GM12801 (cell line): ENCODE results near the gene ZCCHC2.

Experiments used
- TF ChIP-seq, protein P1 (sequence below): IDR thresholded peaks from one replicate; pipeline ENCODE4 v1.5.1; 2011; ENCODE audit warnings: control low read depth; ENCODE audit not compliant: insufficient read length; ENCODE audit errors: extremely low read depth

ZCCHC2 gene

DNA sequence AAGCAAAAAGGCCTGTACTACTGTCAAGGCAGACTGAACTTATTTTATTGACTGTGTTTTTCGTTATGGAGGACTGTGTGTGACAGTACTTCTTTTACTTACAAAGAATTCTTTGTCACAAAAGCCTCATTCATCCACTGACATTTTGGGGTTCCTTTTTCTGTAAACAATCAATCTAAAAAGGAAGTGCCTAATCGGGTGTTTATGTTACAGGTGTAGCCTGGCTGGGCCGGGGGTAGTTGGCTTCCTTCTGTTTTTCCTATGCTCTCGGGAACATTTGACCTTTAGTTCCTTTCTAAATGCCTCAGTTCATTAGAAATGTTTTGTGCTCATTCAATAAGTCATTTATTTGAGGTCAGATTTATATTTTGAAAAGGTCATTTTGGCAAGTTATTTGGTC, 8.3 kb downstream of the ZCCHC2 start:
- TF ChIP-seq, protein P1, sequence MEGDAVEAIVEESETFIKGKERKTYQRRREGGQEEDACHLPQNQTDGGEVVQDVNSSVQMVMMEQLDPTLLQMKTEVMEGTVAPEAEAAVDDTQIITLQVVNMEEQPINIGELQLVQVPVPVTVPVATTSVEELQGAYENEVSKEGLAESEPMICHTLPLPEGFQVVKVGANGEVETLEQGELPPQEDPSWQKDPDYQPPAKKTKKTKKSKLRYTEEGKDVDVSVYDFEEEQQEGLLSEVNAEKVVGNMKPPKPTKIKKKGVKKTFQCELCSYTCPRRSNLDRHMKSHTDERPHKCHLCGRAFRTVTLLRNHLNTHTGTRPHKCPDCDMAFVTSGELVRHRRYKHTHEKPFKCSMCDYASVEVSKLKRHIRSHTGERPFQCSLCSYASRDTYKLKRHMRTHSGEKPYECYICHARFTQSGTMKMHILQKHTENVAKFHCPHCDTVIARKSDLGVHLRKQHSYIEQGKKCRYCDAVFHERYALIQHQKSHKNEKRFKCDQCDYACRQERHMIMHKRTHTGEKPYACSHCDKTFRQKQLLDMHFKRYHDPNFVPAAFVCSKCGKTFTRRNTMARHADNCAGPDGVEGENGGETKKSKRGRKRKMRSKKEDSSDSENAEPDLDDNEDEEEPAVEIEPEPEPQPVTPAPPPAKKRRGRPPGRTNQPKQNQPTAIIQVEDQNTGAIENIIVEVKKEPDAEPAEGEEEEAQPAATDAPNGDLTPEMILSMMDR, result no peak

DNA sequence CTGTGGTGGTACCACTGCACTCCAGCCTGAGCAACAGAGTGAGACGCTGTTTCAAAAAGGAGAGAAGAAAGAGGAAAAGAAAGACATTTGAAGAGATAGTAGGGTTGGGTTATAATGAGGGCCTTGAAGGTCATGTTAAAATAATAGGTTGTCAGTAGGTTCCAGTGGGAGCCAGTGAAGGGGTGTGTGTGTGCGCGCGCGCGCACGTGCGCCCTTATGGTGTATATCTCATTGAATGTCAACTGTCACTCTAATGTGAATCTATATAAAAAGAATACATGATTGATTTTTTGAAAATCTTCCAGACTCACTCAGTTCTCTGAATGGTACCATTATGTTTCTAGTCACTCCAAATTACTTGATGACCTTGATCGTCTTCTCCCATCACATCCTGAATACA, 9.1 kb downstream of the ZCCHC2 start:
- TF ChIP-seq, protein P1, result no peak

DNA sequence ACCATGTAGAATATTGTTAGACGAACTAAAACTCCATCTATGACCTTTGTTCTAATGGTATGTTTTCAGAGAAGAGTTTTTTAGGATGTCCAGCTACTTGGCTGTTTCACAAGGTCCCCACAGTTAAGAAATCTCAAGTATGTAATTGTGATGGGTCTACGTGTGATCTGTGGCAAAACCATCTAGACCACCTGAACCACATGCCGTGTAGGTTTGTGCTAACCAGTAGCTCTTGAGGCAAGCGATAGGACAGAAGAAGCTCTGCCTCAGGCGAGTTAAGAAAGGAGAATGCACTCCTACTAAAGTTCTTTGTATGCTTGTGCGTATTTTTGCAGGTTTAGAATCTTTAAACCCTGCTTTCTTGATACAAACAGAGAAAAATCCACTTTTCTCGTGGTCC, 13.2 kb downstream of the ZCCHC2 start:
- TF ChIP-seq, protein P1, result no peak

DNA sequence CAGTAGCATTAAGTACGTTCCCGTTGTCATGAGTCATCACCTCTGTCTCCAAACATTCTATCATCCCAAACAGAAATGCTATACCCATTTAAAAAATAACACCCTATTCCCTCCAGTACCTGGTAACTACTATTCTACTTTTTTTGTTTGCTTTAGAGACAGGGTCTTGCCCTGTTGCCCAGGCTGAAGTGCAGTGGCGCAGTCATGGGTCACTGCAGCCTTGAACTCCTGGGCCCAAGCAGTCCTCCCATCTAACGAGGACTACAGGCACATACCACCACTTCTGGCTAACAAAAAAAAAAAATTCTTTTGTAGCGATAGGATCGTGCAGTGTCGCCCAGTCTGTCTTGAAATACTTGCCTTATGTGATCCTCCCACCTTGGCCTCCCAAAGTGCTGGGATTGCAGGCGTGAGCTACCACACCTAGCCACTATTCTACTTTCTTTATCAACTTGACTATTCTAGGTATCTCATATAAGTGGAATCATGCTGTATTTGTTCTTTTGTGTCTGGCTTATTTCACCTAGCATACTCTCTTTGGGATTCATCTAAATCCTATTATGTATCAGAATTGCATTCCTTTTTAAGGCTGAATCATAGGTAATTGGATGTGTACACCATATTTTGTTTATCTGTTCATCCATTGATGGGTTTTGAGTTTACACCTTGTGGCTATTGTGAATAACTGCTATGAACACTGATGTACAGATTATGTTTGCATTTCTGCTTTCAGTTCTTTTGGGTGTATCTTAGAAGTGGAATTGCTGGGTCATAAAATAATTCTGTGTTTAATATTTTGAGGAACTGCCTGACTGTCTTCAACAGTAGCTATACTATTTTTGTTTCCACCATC, 14.4 kb downstream of the ZCCHC2 start:
- TF ChIP-seq, protein P1, result no peak

DNA sequence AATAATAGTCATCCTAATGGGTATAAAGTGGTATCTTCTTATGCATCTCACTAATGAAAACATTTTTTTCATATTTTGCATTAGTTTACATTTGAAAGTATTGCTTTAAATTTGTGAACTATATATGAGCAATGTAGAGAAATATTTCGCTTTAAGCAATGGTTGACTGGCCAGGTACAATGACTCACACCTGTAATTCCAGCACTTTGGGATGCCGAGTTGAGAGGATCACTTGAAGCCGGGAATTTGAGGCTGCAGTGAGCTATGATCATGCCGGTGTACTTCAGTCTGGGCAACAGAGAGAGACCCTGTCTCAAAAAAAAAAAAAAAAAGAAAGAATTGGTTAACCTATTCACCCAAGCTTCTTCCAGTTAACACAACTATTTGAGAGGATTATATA, 15.1 kb downstream of the ZCCHC2 start:
- TF ChIP-seq, protein P1, result no peak

DNA sequence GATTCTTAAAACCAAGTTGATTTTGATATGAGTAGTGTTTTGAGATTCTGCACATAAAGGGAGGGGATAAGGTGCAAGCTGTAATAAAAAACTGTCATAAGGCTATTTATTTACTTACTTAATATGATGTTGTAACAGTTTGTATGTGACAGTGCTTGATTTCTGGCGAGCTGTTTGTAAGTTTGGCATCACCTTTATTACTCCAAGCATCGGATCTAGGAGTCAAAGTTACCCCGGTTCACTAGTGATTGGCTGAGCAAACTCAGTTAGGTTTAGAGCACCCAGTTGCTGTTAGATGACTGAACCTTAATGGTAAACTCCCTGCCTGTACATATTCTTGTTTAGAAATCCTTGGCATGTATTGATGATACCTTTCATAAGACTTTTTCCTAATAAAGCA, 16.1 kb downstream of the ZCCHC2 start:
- TF ChIP-seq, protein P1, result no peak

DNA sequence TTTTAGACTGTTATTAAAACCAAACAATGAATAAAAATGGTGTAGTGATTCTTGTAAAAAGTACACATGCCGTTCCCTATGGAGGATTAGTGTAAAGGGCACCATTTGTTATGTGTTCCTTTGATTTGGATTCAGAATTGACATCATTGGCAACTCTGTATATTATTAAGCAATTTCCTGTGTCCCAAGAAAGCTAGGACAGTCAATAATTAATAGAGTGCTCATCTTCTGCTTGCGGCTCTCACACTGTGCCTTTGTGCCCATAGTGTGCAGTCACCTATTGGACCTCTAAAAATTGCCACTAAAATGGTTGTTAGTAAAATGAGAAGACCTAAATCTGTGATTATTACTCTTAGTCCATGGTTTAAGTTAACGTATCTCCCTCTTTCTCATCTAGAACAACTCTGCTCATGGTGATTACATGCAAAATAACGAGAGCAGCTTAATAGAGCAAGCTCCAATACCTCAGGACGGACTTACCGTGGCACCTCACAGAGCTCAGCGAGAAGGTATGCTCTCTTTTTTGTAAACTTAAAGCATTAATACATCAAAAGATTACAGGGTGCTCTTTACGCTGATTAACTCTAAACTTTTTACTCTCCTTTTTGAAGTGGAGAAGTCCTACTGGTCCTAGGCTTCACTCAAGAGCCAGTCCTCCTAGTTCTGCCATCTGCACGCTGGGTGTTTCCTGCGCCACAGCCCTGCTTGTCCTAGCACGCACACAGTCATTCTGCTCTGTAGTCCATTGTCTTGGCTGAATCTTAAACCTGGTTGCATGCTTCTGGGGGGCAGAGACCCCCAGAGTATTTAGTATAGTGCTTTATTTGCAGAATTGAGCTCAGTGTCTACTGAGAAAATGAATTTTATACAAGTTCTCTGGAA, 16.7 kb downstream of the ZCCHC2 start:
- TF ChIP-seq, protein P1, result no peak
